Kidney (tissue), 14 donors: Measurements from ENCODE around the gene SLC44A4. TPM values are rescaled to one million over a fixed set of nuclear protein-coding genes. Genes with fewer than 3 reads are reported as not detected.
A peak's percentile ranks its signal among the peaks of the same experiment; 100 is the strongest.

Experiments
- DNase-seq, 5 donors: peaks; one replicate each; pipeline ENCODE4 v3.0.0-alpha.2; 2013 to 2020
- FAIRE-seq: peaks from 2 replicates; lab custom pipeline; 2012; peaks lifted over from hg19 to GRCh38; lab: Jason Lieb, UNC
- H3K27ac ChIP-seq, 2 donors: one replicate each; pipeline ENCODE4 v1.7.0; 2013; ENCODE audit warnings: low read depth in 2 of 2, low read length in 2 of 2, inconsistent platforms in 1 of 2
- H3K27me3 ChIP-seq: one replicate; pipeline ENCODE4 v1.7.1; 2013; ENCODE audit warnings: low read length, inconsistent platforms; ENCODE audit not compliant: control insufficient read depth, insufficient read depth
- H3K36me3 ChIP-seq, 3 donors: one replicate each; pipeline versions ENCODE4 v1.7.0 to v1.7.1; 2013; ENCODE audit warnings: low read length in 3 of 3, control low read depth in 1 of 3, inconsistent platforms in 1 of 3; ENCODE audit not compliant: insufficient read depth in 3 of 3, control insufficient read depth in 2 of 3
- H3K4me1 ChIP-seq, 3 donors: one replicate each; pipeline versions ENCODE4 v1.7.0 to v1.7.1; 2013; ENCODE audit warnings: low read length in 3 of 3, inconsistent platforms in 1 of 3, low read depth in 1 of 3; ENCODE audit not compliant: control insufficient read depth in 2 of 3, insufficient read depth in 2 of 3
- H3K4me3 ChIP-seq, 3 donors: one replicate each; pipeline versions ENCODE4 v1.7.0 to v1.8.1; 2013; ENCODE audit warnings: low read length in 3 of 3, control low read depth in 1 of 3, inconsistent platforms in 1 of 3
- H3K9ac ChIP-seq, 3 donors: one replicate each; pipeline versions ENCODE4 v1.7.0 to v1.7.1; 2013; ENCODE audit warnings: low read length in 3 of 3, control low read depth in 1 of 3, inconsistent platforms in 1 of 3
- H3K9me3 ChIP-seq, 3 donors: one replicate each; pipeline versions ENCODE4 v1.7.0 to v1.7.1; 2013; ENCODE audit warnings: low read length in 3 of 3, control low read depth in 1 of 3, inconsistent platforms in 1 of 3; ENCODE audit not compliant: control insufficient read depth in 2 of 3, insufficient read depth in 1 of 3
- CTCF ChIP-seq: IDR thresholded peaks from 3 replicates; pipeline ENCODE4 v1.5.1; 2012; ENCODE audit warnings: mild to moderate bottlenecking, moderate library complexity, borderline replicate concordance; ENCODE audit not compliant: insufficient read depth; ENCODE audit errors: extremely low read depth
- intact Hi-C: fragments of 100-400 bp; cut with DNase I; formaldehyde crosslinking; loops from one replicate; pipeline ENCODE4 v1.11.1; 2022
- polyA plus RNA-seq: library from polyadenylated mRNA; stranded (reverse); fragments of 350-450 nt; fragmentation: Illumina TruSeq; extraction: RNeasy Lipid Tissue Mini Kit (QIAGEN cat#74804); gene quantifications from one replicate; pipeline ENCODE4 v1.2.3, GENCODE V29; 2014; ENCODE audit warnings: low read depth, low replicate concordance; ENCODE audit not compliant: insufficient read depth
- total RNA-seq: library from RNA; stranded (reverse); fragmentation: NEBNext Ultra II Directional; extraction: Animal tissue kit (Norgen Biotek cat#: 25700); gene quantifications from one replicate; pipeline ENCODE4 v1.2.1, GENCODE V29; 2021
- donor health status: control.
- donor health status: control.
- donor health status: control.
- donor health status: control.
- donor health status: control.
- donor health status: DM: yes; HTN: yes; CAD: no.
- donor health status: Normal renal cell carcinoma (clear cell type).

SLC44A4 gene
- total and polyA plus RNA-seq, 2 donors from 2014 or later = 37.4 to 137 TPM

- peak overlapping the region; percentile 92 to 97 (median 94) for H3K4me3 ChIP-seq
- DNase-seq (peak in 3 of 5 donors; percentile 65 to 71 (median 70)), FAIRE-seq (no peak)
- H3K27ac ChIP-seq = peak overlapping the region; percentile 72 to 77
- intact Hi-C loops = no loop called here
- peaks cover 0 to 2% (median under 1%) of the 10 kb centered on the region in 3 donors for H3K36me3 ChIP-seq
- H3K9me3 ChIP-seq = no peaks in the 10 kb centered on the region
- H3K27me3 ChIP-seq = no peaks in the 10 kb centered on the region
- peak overlapping the region; percentile 81 to 94 (median 85) for H3K9ac ChIP-seq
- no peak for TF ChIP-seq CTCF
- H3K4me1 ChIP-seq = peaks cover 4 to 19% (median 13%) of the 10 kb centered on the region in 3 donors
These were observed 19.7 kb upstream of the SLC44A4 start for GRCh38 chr6:31898383-31899011.

DNA sequence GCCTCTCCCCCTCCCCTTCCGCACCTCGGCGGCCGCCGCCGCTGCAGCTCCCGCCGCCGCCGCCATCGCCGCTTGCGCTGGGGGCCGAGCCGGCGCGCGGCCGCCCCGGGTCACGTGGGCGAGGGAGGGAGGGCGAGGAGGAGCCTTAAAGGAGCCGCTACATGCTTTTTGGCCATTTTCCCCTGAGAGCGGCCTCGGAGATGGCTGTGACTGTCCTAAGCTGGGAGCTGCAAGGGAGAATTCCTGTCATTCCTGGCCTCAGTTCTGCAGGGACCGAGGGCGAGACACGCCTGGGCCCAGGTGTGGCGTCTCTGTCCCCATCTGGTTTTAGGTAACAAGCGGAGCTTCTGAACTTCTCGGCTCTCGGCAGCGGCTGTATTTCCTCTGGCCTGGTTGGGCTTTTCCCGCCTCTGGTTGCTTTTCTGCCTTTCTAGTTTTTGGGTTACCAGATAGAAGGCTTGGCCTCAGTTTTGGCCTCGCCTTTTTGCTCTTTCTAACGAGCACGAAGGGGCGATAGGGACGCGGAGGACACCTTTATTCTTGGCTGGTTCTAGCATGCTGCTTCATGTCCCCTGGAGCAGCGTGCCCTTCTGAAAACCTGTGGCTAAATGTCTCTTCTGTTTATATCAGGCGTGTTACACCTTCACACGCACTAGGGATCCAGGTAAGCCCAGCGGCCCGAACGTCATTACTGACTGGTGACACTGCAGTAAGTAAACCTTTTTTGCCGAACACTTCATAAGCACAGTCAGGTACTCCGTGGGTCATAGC lies 19.0 kb upstream of the SLC44A4 start, which contains the start of gene EHMT2:
EHMT2 (minus strand) TSS at position 87 of the 771 bp plus-strand sequence; CDS start at position 66, 21 bp downstream.
- H3K36me3 ChIP-seq = peaks cover 0 to 8% (median 2%) of the 10 kb centered on the region in 3 donors
- H3K9me3 ChIP-seq = no peaks in the 10 kb centered on the region
- H3K9ac ChIP-seq = peak within 1 kb of the TSS; percentile 81 to 94 (median 85)
- peak within 1 kb of the TSS; percentile 92 to 97 (median 94) for H3K4me3 ChIP-seq
- H3K27ac ChIP-seq = peak within 1 kb of the TSS; percentile 72 to 77
- DNase-seq = peak; percentile 55 to 95 (median 93)
- no peaks in the 10 kb centered on the region for H3K27me3 ChIP-seq
- FAIRE-seq = no peak
- TF ChIP-seq CTCF = peak; percentile 19
- H3K4me1 ChIP-seq = peaks cover 4 to 18% (median 10%) of the 10 kb centered on the region in 3 donors
- intact Hi-C loops = no loop called here

DNA sequence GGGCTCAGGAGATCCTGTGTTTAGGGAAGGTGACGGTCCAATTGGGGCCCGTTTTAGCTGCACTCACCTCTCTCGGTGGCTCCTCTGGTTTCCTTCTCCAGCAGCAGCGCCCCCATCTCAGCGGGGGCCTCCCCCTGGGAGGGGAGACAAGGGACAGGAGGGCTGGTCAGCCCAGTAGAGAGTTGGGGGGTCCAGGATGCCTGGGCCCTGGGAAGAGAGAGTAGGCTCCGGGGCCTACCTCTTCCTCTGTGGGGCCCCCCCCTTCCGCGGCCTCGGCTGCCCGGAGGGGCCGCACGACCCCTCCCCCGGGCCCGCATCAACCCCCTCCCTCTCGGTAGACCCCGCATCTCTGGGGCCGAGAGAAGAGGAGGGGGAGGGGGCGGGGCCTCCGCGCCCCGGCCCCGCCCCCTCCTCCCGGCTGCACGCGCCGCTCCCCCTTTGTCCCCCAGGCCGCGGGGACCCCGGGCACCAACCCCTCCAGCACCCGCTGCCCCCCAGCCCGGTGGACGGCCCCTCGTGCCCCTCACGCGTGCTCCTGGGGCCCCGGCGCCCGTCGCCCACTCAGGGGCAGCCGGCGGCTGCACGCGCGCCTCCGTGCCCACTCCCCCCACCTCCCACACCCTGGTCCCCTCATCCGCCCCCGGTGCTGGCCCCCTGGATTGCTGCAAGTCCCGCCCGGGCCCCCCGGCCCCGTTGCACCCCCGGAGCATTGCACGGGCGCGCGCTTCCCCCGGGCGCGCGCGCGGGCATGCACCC lies 18.2 kb upstream of the SLC44A4 start:
- Histone ChIP-seq H3K27me3 (no peaks in the 10 kb centered on the region), H3K27ac (no peak overlapping the region), H3K4me1 (peaks cover 4 to 15% (median 5%) of the 10 kb centered on the region in 3 donors), H3K36me3 (peaks cover 0 to 10% (median 4%) of the 10 kb centered on the region in 3 donors), H3K9me3 (no peaks in the 10 kb centered on the region), H3K4me3 (peak overlapping the region in 2 of 3 donors; percentile 28 to 92), H3K9ac (peak overlapping the region in 2 of 3 donors; percentile 6 to 56)
- TF ChIP-seq CTCF = no peak
- FAIRE-seq (no peak), DNase-seq (peak in 3 of 5 donors; percentile 43 to 89 (median 70))
- intact Hi-C loops = no loop called here
